B cell (primary cell): Measurements from ENCODE around the gene WASL. TPM values are rescaled to one million over a fixed set of nuclear protein-coding genes. Genes with fewer than 3 reads are reported as not detected.

Source experiments
- ATAC-seq: fragments of 200-7000 bp; cut with Tn5 transposase; one replicate; pipeline ENCODE4 v1.10.0; 2021; ENCODE audit warnings: low read depth, mild to moderate bottlenecking, moderate number of reproducible peaks, moderate library complexity
- CTCF ChIA-PET: fragments of 350-600 bp; sonication (Branson Sonifier 250); formaldehyde crosslinking; loops from one replicate; lab custom pipeline; 2021; ENCODE audit warnings: antibody characterized with exemption, inconsistent platforms; lab: Charles Lee
- POLR2A ChIA-PET: fragments of 350-600 bp; sonication (Branson Sonifier 250); formaldehyde crosslinking; loops from one replicate; lab custom pipeline; 2021; ENCODE audit warnings: antibody characterized with exemption; lab: Charles Lee
- DNase-seq: peaks from one replicate; pipeline ENCODE4 v3.0.0; 2013
- H2AFZ ChIP-seq: 2 replicates; pipeline ENCODE4 v1.6.1; 2012; ENCODE audit warnings: mild to moderate bottlenecking, low read depth, low read length; ENCODE audit not compliant: insufficient read depth, poor library complexity, severe bottlenecking
- H3K27ac ChIP-seq, 2 donors: 1 replicate in 1 of 2; 2 replicates in 1 of 2; pipeline ENCODE4 v1.5.1; 2012 to 2013; ENCODE audit warnings: low read length in 2 of 2, mild to moderate bottlenecking in 2 of 2, moderate library complexity in 1 of 2
- H3K27me3 ChIP-seq, 4 experiments: fragments of 200-600 bp in 1 of 4; sonication (generic) in 1 of 4; replicated peaks in 1 of 4; 1 replicate in 2 of 4; 2 replicates in 2 of 4; pipeline versions ENCODE4 v1.6.1 to v1.7.0; 2013 to 2016; ENCODE audit warnings: low read length in 3 of 4, mild to moderate bottlenecking in 2 of 4, mixed read lengths in 1 of 4, moderate library complexity in 1 of 4; ENCODE audit not compliant: insufficient read depth in 4 of 4, control insufficient read depth in 3 of 4; ENCODE audit errors: control extremely low read depth in 1 of 4
- H3K36me3 ChIP-seq, 2 experiments: replicated peaks in 1 of 2; 1 replicate in 1 of 2; 2 replicates in 1 of 2; pipeline versions ENCODE4 v1.6.1 to v1.7.1; 2013; ENCODE audit warnings: low read length in 1 of 2; ENCODE audit not compliant: insufficient read depth in 2 of 2, control insufficient read depth in 1 of 2; ENCODE audit errors: control extremely low read depth in 1 of 2, extremely low read depth in 1 of 2
- H3K4me1 ChIP-seq, 2 donors: fragments of 200-600 bp in 1 of 2; sonication (generic) in 1 of 2; 1 replicate in 1 of 2; 2 replicates in 1 of 2; pipeline versions ENCODE4 v1.5.1 to v1.6.1; 2013 to 2017; ENCODE audit warnings: low read length in 2 of 2; ENCODE audit not compliant: control insufficient read depth in 2 of 2, insufficient read depth in 2 of 2
- H3K4me2 ChIP-seq: replicated peaks from 2 replicates; pipeline ENCODE3; 2012; ENCODE audit warnings: mild to moderate bottlenecking, low read depth, low read length; ENCODE audit not compliant: poor library complexity, severe bottlenecking
- H3K4me3 ChIP-seq, 5 experiments: fragments of 200-600 bp in 1 of 5; sonication (generic) in 1 of 5; 1 replicate in 3 of 5; 2 replicates in 2 of 5; pipeline versions ENCODE4 v1.5.1 to v1.7.0; 2011 to 2016; ENCODE audit warnings: low read length in 4 of 5, mild to moderate bottlenecking in 4 of 5, low read depth in 2 of 5, control low read depth in 1 of 5, moderate library complexity in 1 of 5; ENCODE audit not compliant: insufficient read depth in 1 of 5; ENCODE audit errors: control extremely low read depth in 1 of 5, extremely low read depth in 1 of 5
- H3K79me2 ChIP-seq: fragments of 200-600 bp; sonication (generic); one replicate; pipeline ENCODE4 v1.6.0; 2016; ENCODE audit warnings: low read length; ENCODE audit not compliant: control insufficient read depth, insufficient read depth
- H3K9ac ChIP-seq: fragments of 200-600 bp; sonication (generic); 2 replicates; pipeline ENCODE4 v1.6.1; 2017; ENCODE audit warnings: mild to moderate bottlenecking, low read length, moderate library complexity
- H3K9me3 ChIP-seq, 3 donors: one replicate each; pipeline versions ENCODE4 v1.6.1 to v1.7.1; 2013; ENCODE audit warnings: low read length in 2 of 3; ENCODE audit not compliant: control insufficient read depth in 2 of 3, insufficient read depth in 1 of 3; ENCODE audit errors: control extremely low read depth in 1 of 3
- H4K20me1 ChIP-seq: 2 replicates; pipeline ENCODE4 v1.6.0; 2012; ENCODE audit warnings: mild to moderate bottlenecking, low read length; ENCODE audit not compliant: insufficient read depth, control insufficient read depth, poor library complexity, severe bottlenecking
- H3K27ac Mint-ChIP-seq: one replicate; pipeline ENCODE4 v1.8.0; 2021; ENCODE audit warnings: mixed read lengths
- H3K27me3 Mint-ChIP-seq: one replicate; pipeline ENCODE4 v1.8.0; 2021; ENCODE audit warnings: mixed read lengths
- H3K4me1 Mint-ChIP-seq: one replicate; pipeline ENCODE4 v1.8.0; 2021; ENCODE audit warnings: mixed read lengths
- H3K4me3 Mint-ChIP-seq: one replicate; pipeline ENCODE4 v1.8.0; 2021; ENCODE audit warnings: mixed read lengths
- H3K9me3 Mint-ChIP-seq: one replicate; pipeline ENCODE4 v1.8.0; 2022; ENCODE audit warnings: mixed read lengths; ENCODE audit not compliant: insufficient read depth
- EZH2 ChIP-seq: IDR thresholded peaks from 2 replicates; pipeline ENCODE4 v1.6.1; 2012; ENCODE audit warnings: borderline replicate concordance, low read depth, mild to moderate bottlenecking, moderate library complexity, low read length; ENCODE audit not compliant: insufficient read depth, poor library complexity, severe bottlenecking
- WGBS: methylation state at CpG from one replicate; pipeline ENCODE4 v1.1.5; 2013; ENCODE audit warnings: missing lambda C conversion rate; ENCODE audit not compliant: insufficient coverage; 5-methylcytosine and 5-hydroxymethylcytosine counted together
- intact Hi-C: fragments of 100-400 bp; cut with micrococcal nuclease; formaldehyde crosslinking; loops from one replicate; pipeline ENCODE4 v1.10.0; 2022
- polyA plus RNA-seq: library from polyadenylated mRNA; depleted of rRNA; stranded (reverse); fragments of >200 nt; gene quantifications from 2 replicates; pipeline ENCODE4 v1.2.3, GENCODE V29; 2012
- total RNA-seq, 2 donors: library from RNA; stranded (reverse); fragments of 120-200 nt in 1 of 2; gene quantifications; 1 replicate in 1 of 2; 2 replicates in 1 of 2; pipeline versions ENCODE4 v1.2.3 to v1.2.4, GENCODE V29; 2013 to 2022
- TF ChIP-seq, protein P1 (sequence below): fragments of 200-600 bp; IDR thresholded peaks from one replicate; pipeline ENCODE4 v1.8.0; 2022; ENCODE audit warnings: antibody characterized with exemption, mild to moderate bottlenecking

The WASL gene
- total and polyA plus RNA-seq, 2 donors (not counting 1 experiment from before 2014, with no cell fraction given): 1.8 to 10.4 TPM

DNA sequence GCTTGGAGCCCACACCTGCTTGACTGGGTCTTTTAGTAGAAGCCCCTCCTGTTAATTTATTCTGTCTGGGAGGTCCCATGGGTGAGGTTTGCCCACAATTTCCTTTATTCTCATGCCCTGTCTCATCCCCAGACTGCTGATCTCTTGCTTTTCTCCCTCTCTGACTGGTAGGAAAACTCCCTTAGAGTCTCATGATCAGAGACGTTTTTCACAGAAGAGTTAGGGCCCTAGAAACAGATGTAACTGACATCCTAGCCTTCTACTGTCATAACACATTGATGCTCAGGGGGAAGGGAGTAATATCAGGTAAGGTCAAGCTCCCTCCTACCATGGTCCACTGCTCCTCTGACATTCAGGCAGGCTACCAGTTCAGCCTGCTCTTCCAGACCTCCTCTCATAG, 43.7 kb upstream of the WASL start:
- POLR2A ChIA-PET: no interaction called here
- DNase-seq: no peak
- Mint-ChIP-seq H3K27me3 (no peaks in the 10 kb centered on the region), H3K4me1 (no peaks in the 10 kb centered on the region), H3K27ac (no peak overlapping the region), H3K9me3 (no peaks in the 10 kb centered on the region), H3K4me3 (no peak overlapping the region)
- Histone ChIP-seq H3K4me2 (no peak overlapping the region), H3K4me1 (no peaks in the 10 kb centered on the region), H3K9me3 (no peaks in the 10 kb centered on the region), H4K20me1 (no peaks in the 10 kb centered on the region), H3K4me3 (no peak overlapping the region), H3K36me3 (no peaks in the 10 kb centered on the region), H3K27ac (no peak overlapping the region), H2AFZ (no peak overlapping the region), H3K79me2 (no peaks in the 10 kb centered on the region), H3K9ac (no peak overlapping the region), H3K27me3 (no peaks in the 10 kb centered on the region)
- CTCF ChIA-PET: no interaction called here
- ATAC-seq: no peak
- TF ChIP-seq EZH2: no peak
- WGBS: no CpG with 5 or more reads among the region's 1 CpG
- intact Hi-C loops: no loop called here

DNA sequence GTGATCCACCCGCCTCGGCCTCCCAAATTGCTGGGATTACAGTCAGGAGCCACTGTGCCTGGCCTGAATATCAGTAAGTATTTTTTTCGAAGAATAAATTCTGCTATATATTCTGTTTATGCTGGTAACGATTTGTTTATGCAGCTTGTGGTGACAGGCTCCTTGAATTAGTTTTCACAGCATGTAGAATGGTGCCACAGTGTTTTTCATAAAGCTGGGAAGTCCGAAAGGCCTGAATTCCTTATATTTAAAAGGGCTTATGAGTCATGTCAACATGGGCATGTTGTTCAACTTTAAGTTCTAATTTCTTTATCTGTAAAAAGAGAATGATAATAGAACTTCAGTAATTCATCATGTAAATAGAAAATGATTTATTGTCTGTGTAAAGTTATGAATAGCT, 42.2 kb upstream of the WASL start:
- no peaks in the 10 kb centered on the region for H4K20me1 ChIP-seq
- DNase-seq: no peak
- no peak overlapping the region for H3K4me3 ChIP-seq
- H3K36me3 ChIP-seq: no peaks in the 10 kb centered on the region
- no peak for ATAC-seq
- no peaks in the 10 kb centered on the region for H3K4me1 Mint-ChIP-seq
- no peaks in the 10 kb centered on the region for H3K27me3 Mint-ChIP-seq
- POLR2A ChIA-PET: no interaction called here
- no peaks in the 10 kb centered on the region for H3K27me3 ChIP-seq
- H3K9me3 ChIP-seq: no peaks in the 10 kb centered on the region
- no peaks in the 10 kb centered on the region for H3K4me1 ChIP-seq
- intact Hi-C loops: no loop called here
- no peak overlapping the region for H3K27ac ChIP-seq
- no peaks in the 10 kb centered on the region for H3K79me2 ChIP-seq
- H3K27ac Mint-ChIP-seq: no peak overlapping the region
- H3K9me3 Mint-ChIP-seq: no peaks in the 10 kb centered on the region
- CTCF ChIA-PET: interaction anchor here (0.6 kb wide), 1 partner anchor 68 kb away, joined by 3 read pairs; no protein-coding TSS in a partner anchor
- H2AFZ ChIP-seq: no peak overlapping the region
- H3K4me2 ChIP-seq: no peak overlapping the region
- TF ChIP-seq EZH2: no peak
- TF ChIP-seq, protein P1, sequence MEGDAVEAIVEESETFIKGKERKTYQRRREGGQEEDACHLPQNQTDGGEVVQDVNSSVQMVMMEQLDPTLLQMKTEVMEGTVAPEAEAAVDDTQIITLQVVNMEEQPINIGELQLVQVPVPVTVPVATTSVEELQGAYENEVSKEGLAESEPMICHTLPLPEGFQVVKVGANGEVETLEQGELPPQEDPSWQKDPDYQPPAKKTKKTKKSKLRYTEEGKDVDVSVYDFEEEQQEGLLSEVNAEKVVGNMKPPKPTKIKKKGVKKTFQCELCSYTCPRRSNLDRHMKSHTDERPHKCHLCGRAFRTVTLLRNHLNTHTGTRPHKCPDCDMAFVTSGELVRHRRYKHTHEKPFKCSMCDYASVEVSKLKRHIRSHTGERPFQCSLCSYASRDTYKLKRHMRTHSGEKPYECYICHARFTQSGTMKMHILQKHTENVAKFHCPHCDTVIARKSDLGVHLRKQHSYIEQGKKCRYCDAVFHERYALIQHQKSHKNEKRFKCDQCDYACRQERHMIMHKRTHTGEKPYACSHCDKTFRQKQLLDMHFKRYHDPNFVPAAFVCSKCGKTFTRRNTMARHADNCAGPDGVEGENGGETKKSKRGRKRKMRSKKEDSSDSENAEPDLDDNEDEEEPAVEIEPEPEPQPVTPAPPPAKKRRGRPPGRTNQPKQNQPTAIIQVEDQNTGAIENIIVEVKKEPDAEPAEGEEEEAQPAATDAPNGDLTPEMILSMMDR: no peak
- no peak overlapping the region for H3K4me3 Mint-ChIP-seq
- WGBS: 83% methylated on average over 3 of the region's 5 CpGs
- no peak overlapping the region for H3K9ac ChIP-seq
